T-helper 2 cell (primary cell): ENCODE data around the gene TCP11L1.

Source experiments
- DNase-seq, 5 experiments: peaks; one replicate each; pipeline versions ENCODE4 v3.0.0 to v3.0.0-alpha.2; 2012 to 2022
- total RNA-seq, 2 donors: gene quantifications; one replicate each; lab custom pipeline; 2026; lab: John Stamatoyannopoulos, UW

TCP11L1 gene, protein sequence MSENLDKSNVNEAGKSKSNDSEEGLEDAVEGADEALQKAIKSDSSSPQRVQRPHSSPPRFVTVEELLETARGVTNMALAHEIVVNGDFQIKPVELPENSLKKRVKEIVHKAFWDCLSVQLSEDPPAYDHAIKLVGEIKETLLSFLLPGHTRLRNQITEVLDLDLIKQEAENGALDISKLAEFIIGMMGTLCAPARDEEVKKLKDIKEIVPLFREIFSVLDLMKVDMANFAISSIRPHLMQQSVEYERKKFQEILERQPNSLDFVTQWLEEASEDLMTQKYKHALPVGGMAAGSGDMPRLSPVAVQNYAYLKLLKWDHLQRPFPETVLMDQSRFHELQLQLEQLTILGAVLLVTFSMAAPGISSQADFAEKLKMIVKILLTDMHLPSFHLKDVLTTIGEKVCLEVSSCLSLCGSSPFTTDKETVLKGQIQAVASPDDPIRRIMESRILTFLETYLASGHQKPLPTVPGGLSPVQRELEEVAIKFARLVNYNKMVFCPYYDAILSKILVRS
- 13.1 to 15.1 reads per million in 2 donors for total RNA-seq

DNA sequence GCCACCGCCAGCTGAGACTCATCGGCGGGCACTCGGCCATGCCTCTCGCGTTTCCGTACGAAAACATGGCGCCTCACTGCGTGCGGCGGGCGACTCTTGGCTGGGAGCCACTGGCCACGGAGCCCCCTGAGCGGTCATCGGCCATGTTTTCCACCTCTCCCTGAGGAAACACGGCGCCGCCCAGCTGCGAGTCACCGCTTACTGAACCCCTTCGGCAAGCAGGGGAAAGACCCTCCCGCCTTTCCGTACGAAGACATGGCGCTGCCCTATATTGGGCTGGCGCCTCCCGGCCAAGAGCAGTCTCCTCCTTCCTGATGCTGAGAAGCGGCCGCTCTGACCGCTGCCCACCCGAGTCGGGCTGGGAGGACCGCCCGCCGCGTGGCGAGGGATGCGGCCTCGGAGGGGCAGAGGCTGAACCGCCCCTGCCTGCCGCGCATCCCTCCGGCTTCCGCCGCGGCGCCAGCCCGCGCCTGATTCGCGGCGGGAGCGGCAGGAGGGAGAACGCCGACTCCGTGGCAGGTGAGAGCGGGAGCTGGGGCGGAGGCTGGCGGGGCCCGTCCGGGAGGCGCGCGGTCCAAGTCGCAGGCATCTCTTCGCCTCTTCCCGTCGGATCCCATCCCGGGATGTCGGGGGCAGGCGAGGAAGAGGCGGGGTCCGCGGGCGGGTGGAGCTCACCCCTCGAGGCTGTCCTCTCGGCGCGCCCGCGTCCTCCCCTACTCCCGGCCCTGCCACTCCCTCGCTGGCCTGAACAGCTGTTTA is at the start of gene TCP11L1:
Gene TCP11L1, plus strand, starts transcription at position 299 of the 759 bp plus-strand sequence. CDS start 4,202 bp downstream, outside the sequence.
- DNase-seq, result peak; percentile 66 to 90 (median 74)

DNA sequence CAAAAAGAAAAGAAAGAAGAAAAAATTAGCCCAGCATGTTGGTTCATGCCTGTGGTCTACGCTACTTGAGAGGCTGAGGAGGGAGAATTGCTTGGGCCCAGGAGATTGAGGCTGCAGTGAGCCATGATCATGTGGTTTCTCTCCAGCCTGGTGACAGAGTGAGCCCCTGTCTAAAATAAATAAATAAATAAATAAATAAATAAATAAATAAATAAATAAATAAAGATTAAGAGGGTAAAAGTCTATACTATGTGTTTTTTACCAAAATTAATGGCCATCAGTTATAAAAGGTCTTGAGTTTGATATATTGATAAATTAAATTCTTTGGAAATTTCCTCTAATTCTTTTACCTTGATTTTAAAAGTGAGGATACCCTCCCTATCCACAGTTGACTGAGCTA is 48.9 kb upstream of the TCP11L1 start:
- DNase-seq, result no peak

DNA sequence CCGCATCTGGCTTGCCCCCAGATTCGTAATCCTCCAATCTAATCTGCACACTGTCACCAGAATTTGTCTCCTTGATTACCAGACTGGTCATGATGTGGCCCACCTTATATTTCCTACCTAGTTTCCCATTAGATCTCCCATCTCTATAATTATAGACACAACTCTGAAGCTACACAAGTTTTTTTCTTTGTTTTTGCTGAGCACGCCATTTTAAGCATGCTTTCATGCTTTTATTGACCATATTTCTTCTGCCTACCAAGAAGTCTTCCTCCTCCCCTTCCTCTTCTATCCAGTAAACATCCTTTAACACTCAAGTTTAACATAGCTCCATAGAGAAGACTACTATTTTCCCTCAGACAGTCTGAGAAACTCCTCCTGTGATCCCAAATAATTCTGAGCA is 47.9 kb upstream of the TCP11L1 start:
- DNase-seq, result no peak

DNA sequence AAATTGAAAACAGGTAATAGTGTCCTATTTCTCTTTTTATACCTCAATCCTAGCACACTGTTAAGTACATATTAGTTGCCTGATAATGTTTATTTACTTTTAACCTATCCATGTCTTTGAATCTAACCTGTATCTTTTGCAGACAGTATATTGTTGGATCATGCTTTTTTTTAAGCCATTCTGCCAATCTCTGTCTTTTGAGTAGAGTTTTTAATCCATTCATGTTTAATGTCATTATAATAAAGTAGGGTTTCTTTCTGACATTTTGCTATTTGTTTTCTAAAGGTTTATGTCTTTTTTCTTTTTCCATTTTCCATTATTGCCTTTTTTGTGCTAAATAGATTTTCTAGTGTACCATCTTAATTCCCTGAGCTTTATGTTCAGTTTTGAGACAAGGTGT is 47.5 kb upstream of the TCP11L1 start:
- no peak for DNase-seq

DNA sequence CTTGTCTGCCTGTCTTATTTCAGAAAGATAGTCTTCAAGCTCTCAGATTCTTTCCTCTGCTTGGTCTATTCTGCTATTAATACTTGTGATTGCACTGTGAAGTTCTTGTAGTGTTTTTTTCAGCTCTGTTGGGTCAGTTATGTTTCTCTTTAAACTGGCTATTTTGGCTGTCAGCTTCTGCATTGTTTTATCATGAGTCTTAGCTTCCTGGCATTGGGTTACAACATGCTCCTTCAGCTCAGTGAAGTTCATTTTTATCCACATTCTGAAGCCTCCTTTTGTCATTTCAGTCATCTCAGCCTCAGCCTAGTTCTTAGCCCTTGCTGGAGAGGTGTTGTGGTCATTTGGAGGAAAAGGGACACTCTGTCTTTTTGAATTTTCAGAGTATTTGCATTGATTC is 39.2 kb upstream of the TCP11L1 start:
- DNase-seq, result no peak

DNA sequence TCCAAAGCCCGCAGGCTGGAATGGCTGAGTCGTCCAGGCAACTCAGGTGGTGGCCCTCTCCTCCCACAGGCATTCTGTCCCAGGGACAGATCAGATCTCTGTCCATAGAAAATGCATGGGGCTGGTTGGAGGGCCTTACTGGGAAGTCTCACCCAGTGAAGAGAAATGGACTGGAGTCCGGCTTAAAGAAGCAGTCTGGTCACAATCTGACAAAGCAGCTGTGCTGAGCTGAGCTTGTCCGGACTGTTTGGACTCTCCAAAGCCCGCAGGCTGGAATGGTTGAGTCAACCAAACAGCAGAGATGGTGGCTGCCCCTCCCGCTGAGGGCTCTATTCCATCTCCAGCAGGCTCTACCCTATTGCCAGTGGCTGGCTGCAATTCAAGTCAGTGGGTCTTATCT is 38.1 kb upstream of the TCP11L1 start:
- DNase-seq, result no peak

DNA sequence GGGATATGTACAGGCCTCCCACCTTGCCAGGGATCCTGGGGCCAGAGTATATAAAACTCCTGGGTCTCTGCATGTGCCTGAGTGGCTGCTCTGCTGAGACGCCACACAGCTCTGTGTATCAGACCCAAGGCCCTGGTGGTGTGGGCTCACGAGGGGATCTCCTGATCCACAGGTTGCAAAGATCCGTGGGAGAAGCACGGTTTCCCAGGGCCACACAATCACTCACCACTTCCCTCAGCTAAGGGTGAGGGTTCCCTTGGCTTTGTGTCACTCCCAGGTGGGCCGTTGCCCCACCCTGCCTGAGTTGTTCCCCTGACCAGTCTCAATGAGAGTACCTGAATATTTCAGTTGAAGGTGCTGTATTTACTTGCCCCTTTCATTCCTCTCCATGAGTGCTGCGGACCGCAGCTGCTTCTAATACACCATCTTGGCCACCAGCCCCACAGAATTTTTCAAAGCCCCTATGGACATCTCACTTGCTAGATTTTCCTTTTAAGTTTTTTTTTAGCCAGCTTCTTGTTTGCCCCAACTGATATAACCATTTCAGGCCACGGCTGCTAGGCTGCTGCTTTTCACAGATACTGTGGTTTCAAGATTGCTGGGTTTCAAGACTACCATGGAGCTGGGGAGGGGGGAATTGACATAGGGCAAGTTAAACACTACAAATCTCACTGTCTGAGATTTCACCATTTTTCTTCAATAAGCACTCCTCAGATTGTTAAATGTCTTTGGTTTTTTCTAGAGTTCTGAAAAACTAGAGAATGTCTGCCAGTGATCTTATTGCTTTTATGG is 37.4 kb upstream of the TCP11L1 start:
- peak in 1 of 5 experiments; percentile 41 for DNase-seq

DNA sequence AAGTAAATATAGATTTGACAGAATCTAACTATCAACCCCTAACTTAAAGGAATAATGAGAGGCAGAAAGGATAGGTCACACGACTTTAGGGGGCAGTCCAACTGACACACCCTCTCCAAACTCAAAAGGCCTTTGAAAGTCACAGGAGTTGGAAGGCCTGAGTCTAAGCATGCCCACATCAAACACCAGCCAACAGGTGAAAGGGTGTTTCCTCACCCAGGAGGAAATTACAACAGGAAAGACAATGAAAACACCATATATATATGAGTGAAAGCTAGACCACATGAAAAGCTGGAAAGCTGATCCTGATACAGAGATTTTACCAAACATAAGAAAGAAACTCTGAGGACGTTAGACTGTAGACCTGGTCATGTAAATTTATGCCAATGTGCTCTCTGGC is 34.2 kb upstream of the TCP11L1 start:
- DNase-seq, result peak in 1 of 5 experiments; percentile 25

DNA sequence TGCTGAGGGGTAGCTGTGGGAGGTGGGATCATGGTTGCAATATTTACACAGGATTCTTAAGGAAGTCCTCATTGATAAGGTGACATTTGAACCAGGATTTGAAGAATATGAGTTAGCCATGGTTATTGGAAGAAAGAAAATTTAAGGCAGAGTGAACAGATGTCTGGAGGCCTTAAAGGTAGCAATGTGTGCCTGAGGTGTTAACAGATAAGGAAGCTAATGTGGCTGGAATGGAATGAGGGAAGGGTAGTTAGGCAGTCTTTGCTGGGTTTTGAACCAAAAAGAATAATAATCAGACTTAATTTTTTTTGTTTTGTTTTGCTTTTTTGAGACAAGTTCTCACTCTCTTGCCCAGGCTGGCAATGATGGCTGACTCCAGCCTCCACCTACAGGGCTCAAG is 33.4 kb upstream of the TCP11L1 start:
- DNase-seq, result no peak

DNA sequence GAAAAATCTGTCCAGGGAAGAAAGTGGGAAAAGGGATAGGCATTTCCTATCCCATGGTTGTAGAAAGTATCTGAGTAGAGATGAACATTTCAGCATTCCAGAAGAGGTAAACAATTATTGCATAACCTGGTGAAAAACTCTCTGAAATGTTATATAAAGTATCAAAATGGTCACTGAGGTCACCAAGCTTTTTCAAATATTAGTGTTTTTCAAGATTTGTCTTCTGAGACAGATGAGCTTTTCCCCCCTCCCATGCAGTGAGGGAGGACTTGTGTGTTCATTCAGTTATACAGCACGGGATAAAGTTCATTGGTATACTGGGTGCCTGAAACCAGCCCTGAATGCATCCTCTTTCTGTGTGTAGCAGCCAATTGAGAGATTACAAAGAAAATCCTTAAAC is 25.6 kb upstream of the TCP11L1 start:
- DNase-seq, result no peak

DNA sequence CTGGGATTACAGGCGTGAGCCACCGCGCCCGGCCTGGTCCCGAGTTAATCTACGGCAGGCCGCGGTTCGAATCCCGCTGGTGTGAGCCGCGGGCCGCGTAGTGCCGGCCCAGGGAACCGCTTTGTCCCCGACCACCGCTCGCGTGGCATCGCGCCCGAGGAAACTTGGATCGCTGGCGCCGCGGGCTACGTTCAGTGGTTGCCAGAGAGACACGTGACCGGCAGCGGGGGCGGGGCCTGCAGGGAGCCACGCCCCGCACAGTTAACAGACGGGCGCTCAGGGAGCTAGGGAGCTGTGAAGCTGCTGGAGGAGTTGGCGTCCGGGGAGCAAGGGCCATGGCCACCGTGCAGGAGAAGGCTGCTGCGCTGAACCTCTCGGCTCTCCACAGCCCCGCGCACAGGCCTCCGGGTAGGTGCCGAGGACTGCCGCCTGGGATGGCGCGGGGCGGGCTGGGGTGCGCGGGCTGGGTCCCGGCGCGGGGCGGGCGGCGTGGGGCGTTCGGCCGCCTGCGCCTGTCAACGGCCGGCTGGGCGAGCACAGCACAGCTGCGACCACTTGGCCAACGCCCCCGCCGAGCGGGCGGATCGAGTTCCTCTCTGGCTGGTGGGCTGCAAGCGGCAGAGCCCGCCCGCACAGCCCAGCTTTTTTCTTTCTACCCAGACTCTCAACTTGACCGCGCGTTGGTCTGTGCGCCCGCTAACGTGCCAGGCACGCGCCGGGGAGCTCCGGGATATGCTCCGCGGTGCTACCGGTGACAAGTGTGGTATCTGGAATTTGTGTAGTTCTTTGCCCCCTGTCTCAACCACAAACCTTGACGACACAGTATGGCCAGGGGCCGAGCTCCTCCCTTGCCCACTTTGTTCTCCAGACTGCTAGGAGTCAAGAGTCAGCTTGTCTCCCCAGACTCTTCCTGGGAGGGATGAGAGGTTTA is 23.5 kb upstream of the TCP11L1 start, which contains the start of gene DEPDC7:
Gene DEPDC7, plus strand, starts transcription at position 258 of the 931 bp plus-strand sequence. Its CDS starts 78 bp downstream, at position 336.
- DNase-seq, result peak; percentile 40 to 84 (median 54)

DNA sequence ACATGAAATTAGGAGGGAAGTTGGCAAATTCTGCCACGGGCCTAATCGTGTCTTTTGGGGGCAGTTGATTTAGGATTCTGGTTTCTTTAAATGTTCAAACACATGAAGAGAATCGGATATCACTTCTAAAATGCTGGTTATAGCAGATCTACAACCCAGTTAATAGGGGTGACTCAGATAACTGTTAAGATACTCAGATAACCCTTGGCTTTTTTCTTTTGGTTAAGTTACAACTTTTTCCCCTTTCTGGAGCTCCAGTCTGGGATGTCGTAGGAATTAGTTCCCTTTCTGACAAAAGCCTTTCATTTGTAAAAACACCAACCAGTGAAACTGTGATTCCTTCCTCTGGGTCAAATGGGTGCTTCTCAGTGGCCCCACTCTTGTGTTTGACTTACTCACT is 22.7 kb upstream of the TCP11L1 start:
- no peak for DNase-seq

DNA sequence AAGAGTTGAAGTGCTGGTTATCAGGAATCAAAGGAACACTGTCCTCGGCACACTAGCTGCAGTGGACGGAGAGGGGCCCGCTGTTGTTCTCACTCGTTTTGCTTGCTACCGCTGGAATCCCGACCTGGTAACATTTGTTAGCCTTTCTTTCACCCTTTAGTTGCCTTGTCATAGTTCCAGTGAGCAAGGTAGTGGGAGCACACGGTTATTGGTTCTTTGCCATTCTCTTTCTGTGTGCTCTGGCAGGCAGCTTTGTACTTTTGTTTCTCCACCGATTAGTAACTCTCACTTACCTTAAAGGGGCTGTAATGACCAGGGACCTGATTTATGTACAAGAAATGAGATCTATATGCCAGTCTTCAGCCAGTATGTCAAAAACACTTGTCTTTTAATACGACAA is 21.9 kb upstream of the TCP11L1 start:
- no peak for DNase-seq

DNA sequence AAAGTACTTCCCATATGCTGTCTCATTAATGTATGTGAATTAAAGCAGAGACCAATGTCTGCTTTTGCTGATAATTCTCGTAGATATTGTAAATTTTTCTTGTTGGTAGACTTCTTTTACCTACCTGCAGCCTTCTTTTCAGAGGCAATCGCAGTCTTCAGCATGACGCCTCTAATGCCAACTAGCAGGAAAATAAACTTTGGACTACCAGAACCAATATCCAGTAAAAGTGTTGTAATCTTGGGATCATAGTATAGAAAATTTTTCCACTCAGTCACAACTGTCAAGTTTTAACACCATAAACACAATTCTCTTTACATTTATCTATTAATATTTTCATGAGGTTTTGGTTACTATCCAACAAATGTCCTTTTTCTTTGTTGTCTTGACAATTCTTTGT is 21.4 kb upstream of the TCP11L1 start:
- DNase-seq, result no peak

DNA sequence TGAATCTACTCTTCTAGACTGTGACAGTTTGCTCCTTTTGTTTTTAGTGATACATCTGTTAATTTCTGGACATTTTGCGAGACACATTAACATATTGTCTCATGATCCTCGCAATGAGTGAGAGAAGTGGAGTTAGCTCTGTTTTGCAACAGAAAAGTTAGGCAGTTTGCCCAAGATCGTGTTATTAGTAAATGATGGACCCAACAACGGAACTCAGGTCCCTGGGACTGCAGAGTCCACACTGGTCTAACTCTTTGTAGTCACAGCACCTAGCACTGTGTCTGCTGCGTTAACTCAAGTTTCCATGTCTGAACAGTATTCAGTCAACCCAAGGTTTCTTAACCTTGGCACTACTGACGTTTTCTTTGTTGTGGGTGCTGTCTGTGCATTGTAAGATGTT is 20.5 kb upstream of the TCP11L1 start:
- no peak for DNase-seq

DNA sequence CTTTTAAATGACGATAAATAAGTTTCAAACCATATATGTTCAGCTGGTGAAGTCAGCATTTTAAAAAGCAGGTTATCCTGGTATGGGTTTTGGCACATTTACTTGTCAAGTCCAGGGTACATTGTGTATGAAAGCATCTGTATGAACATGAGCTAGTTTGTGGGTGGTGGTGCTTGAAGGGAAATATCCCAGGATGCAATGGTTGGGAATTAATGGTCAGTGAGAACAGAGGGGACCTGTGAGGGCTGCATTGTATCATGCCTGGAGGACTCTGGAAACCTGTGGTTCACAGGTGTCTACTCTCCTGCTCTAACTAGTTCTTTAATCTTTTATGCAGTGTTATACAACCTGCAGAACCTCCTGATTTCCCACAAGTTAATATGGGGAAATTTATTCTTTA is 17.9 kb upstream of the TCP11L1 start:
- DNase-seq, result no peak

DNA sequence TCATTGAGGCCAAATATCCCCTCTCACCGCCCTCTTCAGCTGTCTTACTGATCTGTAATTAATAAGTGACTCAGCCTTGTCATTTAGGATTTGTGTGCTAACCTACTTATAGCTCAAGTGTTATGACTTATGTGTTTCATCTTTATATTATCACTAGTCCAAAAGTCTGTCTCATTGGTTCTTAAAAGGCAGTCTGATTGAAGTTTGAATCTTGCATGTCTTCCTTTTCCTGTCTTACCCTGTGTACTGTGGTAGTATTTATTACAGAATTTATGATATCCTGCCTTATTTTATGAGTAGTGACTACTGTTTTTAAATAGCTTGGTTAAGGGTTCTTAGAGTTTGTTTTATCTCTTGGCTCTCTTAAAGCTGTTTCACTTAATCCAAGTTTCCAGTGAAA is 17.4 kb upstream of the TCP11L1 start:
- no peak for DNase-seq

DNA sequence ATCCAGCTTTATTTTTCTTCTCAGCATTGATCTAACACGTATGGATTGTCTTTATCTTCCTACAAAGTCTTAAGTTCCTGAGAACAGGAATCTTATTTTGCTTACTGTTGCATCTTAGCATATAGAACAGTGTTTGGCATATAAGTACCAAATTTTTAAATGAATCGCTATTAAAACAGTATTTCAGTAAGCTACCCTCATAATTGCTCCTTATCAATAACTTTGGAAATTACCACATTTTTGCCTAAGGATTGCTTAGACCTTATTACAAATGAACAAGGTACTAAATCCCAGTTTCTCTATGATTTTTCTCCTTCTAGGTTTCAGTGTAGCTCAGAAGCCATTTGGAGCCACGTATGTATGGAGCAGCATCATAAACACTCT is 14.0 kb upstream of the TCP11L1 start:
- DNase-seq, result no peak

DNA sequence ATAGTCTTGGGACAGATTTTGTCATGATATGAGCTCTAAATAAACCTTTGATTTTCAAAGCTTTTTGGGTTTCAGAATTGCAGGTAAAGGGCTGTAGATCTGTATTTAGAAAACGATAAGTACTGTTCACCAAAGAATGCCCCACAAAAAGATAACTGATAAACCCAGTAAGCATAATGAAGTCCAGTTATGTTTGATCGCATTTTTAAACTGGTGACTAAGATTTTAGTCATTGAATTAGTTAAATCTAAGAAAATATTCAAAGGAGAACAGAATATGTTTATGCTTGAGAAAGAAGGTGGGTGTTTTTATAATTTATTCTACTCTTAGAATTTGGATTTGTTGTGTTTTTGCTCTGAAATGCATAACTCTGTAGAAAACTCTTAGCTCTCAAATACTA is 12.1 kb upstream of the TCP11L1 start:
- no peak for DNase-seq

DNA sequence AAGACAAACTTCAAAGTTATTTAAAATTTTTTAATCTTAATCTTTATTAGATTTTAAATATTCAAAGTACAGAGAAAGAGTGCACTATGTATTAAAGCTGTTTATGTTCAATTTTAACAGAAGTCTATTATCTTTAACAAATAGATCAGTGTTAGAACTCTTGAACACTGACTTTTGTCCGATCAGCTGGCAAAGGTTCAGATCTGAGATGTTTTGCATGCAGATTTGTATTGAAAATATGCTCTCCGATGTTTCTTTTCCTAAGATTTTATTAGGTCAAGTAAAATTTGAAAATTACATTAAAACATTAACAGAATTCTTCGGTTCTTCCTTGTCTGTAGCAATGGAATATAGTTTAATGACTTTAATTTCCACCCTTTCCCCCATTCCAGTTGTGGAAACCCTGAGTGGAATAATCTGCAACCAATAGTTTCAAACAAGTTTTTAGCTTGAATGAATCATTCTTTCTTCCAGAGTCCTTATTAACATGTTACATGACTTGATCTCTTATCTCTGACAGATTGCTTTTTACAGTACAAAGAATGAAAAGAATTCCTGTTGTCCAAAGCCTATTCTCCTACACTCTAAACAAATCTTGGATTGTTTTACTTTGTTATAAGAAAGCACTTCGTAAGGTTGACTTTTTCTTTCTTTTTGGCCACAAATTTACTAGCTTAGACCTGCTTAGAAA is 11.4 kb upstream of the TCP11L1 start:
- no peak for DNase-seq

DNA sequence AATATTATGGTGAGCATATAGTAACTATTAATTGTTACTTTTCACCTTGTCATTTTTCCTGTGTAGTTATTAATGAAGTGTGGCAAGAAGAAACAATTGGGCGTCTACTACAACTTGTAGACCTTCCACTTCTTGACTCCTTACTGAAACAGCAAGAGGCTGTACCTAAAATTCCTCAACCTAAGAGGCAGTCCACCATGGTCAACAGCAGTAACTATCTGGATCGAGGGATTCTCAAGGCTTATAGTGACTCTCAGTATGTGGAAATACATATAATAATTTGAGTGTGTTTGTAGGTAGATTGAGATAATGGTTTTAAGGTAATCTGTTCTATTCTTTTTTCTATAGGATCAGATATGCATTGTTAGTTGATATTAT is 10.8 kb upstream of the TCP11L1 start:
- DNase-seq, result no peak
